SK-N-SH treated with all-trans-retinoic acid at 6 μM for 48 hours (cell line): ENCODE measurements around the gene CLNK.

ENCODE experiments used
- ATAC-seq: fragments of 200-7000 bp; cut with Tn5 transposase; 3 replicates; pipeline ENCODE4 v1.9.1; 2020; ENCODE audit warnings: mild to moderate bottlenecking, moderate library complexity
- ARNTL ChIP-seq: fragments of 450-650 bp; formaldehyde crosslinking; IDR thresholded peaks from 2 replicates; pipeline ENCODE4 v1.5.0; 2020; ENCODE audit warnings: low read depth, mild to moderate bottlenecking, moderate library complexity, borderline replicate concordance
- BACH2 ChIP-seq: fragments of 250-450 bp; sonication (Bioruptor Pico); IDR thresholded peaks from 2 replicates; pipeline ENCODE4 v1.9.0; 2021; ENCODE audit warnings: mild to moderate bottlenecking, borderline replicate concordance
- CSDC2 ChIP-seq: fragments of 250-450 bp; sonication (Bioruptor Pico); IDR thresholded peaks from 2 replicates; pipeline ENCODE4 v1.5.0; 2020; ENCODE audit warnings: mild to moderate bottlenecking, moderate library complexity
- ESRRG ChIP-seq: fragments of 250-450 bp; sonication (Bioruptor Pico); IDR thresholded peaks from 2 replicates; pipeline ENCODE4 v1.6.1; 2021; ENCODE audit warnings: mild to moderate bottlenecking
- GLIS3 ChIP-seq: fragments of 250-450 bp; sonication (Bioruptor Pico); IDR thresholded peaks from 2 replicates; pipeline ENCODE4 v1.5.0; 2020; ENCODE audit warnings: mild to moderate bottlenecking, moderate library complexity
- ISL1 ChIP-seq: fragments of 250-450 bp; sonication (Bioruptor Pico); IDR thresholded peaks from 2 replicates; pipeline ENCODE4 v2.1.2; 2022; ENCODE audit warnings: mild to moderate bottlenecking, moderate library complexity
- OSR1 ChIP-seq: fragments of 250-450 bp; sonication (Bioruptor Pico); IDR thresholded peaks from 2 replicates; pipeline ENCODE4 v1.8.0; 2022; ENCODE audit warnings: moderate library complexity, mild to moderate bottlenecking, inconsistent platforms
- PPARA ChIP-seq: fragments of 250-450 bp; sonication (Bioruptor Pico); IDR thresholded peaks from 2 replicates; pipeline ENCODE4 v1.5.0; 2020; ENCODE audit warnings: mild to moderate bottlenecking, borderline replicate concordance
- RARB ChIP-seq: fragments of 250-450 bp; sonication (Bioruptor Pico); IDR thresholded peaks from 2 replicates; pipeline ENCODE4 v1.8.0; 2021; ENCODE audit warnings: mild to moderate bottlenecking, moderate library complexity
- SNAI2 ChIP-seq: fragments of 250-450 bp; sonication (Bioruptor Pico); IDR thresholded peaks from 2 replicates; pipeline ENCODE4 v1.5.0; 2020; ENCODE audit warnings: mild to moderate bottlenecking, moderate library complexity
- TCF4 ChIP-seq: fragments of 250-450 bp; sonication (Bioruptor Pico); IDR thresholded peaks from 2 replicates; pipeline ENCODE4 v1.8.0; 2021; ENCODE audit warnings: mild to moderate bottlenecking, moderate library complexity, borderline replicate concordance
- TOX ChIP-seq: fragments of 250-450 bp; sonication (Bioruptor Pico); IDR thresholded peaks from 2 replicates; pipeline ENCODE4 v1.8.0; 2021; ENCODE audit warnings: mild to moderate bottlenecking, moderate library complexity, borderline replicate concordance
- ZC3H10 ChIP-seq: fragments of 250-450 bp; sonication (Bioruptor Pico); IDR thresholded peaks from 2 replicates; pipeline ENCODE4 v1.5.1; 2021; ENCODE audit warnings: mild to moderate bottlenecking, moderate library complexity
- ZFP3 ChIP-seq: fragments of 250-450 bp; sonication (Bioruptor Pico); IDR thresholded peaks from 2 replicates; pipeline ENCODE4 v1.5.0; 2020; ENCODE audit warnings: mild to moderate bottlenecking, moderate library complexity
- ZFP30 ChIP-seq: fragments of 450-650 bp; formaldehyde crosslinking; IDR thresholded peaks from 2 replicates; pipeline ENCODE4 v1.5.0; 2022; ENCODE audit warnings: mild to moderate bottlenecking, moderate library complexity
- ZNF70 ChIP-seq: fragments of 450-650 bp; formaldehyde crosslinking; IDR thresholded peaks from 2 replicates; pipeline ENCODE4 v1.5.0; 2020; ENCODE audit warnings: mild to moderate bottlenecking, moderate library complexity
- ZNF8 ChIP-seq: fragments of 450-650 bp; formaldehyde crosslinking; IDR thresholded peaks from 2 replicates; pipeline ENCODE4 v1.5.0; 2020; ENCODE audit warnings: mild to moderate bottlenecking, moderate library complexity
- TF ChIP-seq, protein P1 (sequence below): fragments of 250-450 bp; sonication (Bioruptor Pico); IDR thresholded peaks from 2 replicates; pipeline ENCODE4 v1.5.0; 2020; ENCODE audit warnings: mild to moderate bottlenecking, moderate library complexity
- TF ChIP-seq, protein P2 (sequence below): fragments of 250-450 bp; sonication (Bioruptor Pico); IDR thresholded peaks from 2 replicates; pipeline ENCODE4 v1.5.1; 2020; ENCODE audit warnings: low read depth, mild to moderate bottlenecking, moderate library complexity
- TF ChIP-seq, protein P3 (sequence below): fragments of 250-450 bp; sonication (Bioruptor Pico); IDR thresholded peaks from 2 replicates; pipeline ENCODE4 v1.5.1; 2021; ENCODE audit warnings: mild to moderate bottlenecking, moderate library complexity
- TF ChIP-seq, protein P4 (sequence below): fragments of 250-450 bp; sonication (Bioruptor Pico); IDR thresholded peaks from 2 replicates; pipeline ENCODE4 v1.8.0; 2020; ENCODE audit warnings: mild to moderate bottlenecking, moderate library complexity, borderline replicate concordance
- TF ChIP-seq, protein P5 (sequence below): fragments of 250-450 bp; sonication (Bioruptor Pico); IDR thresholded peaks from 2 replicates; pipeline ENCODE4 v1.8.0; 2021; ENCODE audit warnings: low read depth, mild to moderate bottlenecking, moderate library complexity, borderline replicate concordance

Gene CLNK

DNA sequence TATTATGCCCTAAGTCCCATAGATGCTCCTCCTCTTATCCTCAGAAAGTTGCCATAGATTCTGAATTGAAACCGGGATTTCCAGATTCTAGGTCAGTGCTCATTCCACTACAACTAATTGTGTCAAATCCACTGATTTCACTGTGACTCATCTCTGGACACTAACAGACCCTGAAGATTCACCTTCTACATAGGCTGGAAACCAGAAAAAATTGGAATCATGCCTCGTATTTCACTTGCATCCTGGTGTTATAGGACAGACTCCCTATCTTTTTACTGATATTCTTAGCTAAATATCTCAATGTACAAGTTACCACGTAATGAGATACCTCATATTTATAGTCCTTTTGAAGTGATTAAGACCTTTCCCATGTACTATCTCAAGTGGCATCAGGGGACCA is 36.7 kb downstream of the CLNK start:
- no peak for ATAC-seq
- TF ChIP-seq RARB (no peak), ZNF8 (CRISPR knock-in tag) (no peak), ESRRG (CRISPR knock-in tag) (no peak), ISL1 (CRISPR knock-in tag) (no peak), CSDC2 (CRISPR knock-in tag) (no peak), ZC3H10 (CRISPR knock-in tag) (no peak), TCF4 (CRISPR knock-in tag) (no peak), BACH2 (CRISPR knock-in tag) (no peak), ZFP3 (CRISPR knock-in tag) (no peak), ZFP30 (CRISPR knock-in tag) (no peak), ZNF70 (CRISPR knock-in tag) (no peak), ARNTL (no peak), OSR1 (no peak), TOX (CRISPR knock-in tag) (no peak), SNAI2 (no peak), PPARA (CRISPR knock-in tag) (no peak)
- TF ChIP-seq, protein P1, sequence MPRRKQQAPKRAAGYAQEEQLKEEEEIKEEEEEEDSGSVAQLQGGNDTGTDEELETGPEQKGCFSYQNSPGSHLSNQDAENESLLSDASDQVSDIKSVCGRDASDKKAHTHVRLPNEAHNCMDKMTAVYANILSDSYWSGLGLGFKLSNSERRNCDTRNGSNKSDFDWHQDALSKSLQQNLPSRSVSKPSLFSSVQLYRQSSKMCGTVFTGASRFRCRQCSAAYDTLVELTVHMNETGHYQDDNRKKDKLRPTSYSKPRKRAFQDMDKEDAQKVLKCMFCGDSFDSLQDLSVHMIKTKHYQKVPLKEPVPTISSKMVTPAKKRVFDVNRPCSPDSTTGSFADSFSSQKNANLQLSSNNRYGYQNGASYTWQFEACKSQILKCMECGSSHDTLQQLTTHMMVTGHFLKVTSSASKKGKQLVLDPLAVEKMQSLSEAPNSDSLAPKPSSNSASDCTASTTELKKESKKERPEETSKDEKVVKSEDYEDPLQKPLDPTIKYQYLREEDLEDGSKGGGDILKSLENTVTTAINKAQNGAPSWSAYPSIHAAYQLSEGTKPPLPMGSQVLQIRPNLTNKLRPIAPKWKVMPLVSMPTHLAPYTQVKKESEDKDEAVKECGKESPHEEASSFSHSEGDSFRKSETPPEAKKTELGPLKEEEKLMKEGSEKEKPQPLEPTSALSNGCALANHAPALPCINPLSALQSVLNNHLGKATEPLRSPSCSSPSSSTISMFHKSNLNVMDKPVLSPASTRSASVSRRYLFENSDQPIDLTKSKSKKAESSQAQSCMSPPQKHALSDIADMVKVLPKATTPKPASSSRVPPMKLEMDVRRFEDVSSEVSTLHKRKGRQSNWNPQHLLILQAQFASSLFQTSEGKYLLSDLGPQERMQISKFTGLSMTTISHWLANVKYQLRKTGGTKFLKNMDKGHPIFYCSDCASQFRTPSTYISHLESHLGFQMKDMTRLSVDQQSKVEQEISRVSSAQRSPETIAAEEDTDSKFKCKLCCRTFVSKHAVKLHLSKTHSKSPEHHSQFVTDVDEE (CRISPR knock-in tag): no peak
- TF ChIP-seq, protein P2, sequence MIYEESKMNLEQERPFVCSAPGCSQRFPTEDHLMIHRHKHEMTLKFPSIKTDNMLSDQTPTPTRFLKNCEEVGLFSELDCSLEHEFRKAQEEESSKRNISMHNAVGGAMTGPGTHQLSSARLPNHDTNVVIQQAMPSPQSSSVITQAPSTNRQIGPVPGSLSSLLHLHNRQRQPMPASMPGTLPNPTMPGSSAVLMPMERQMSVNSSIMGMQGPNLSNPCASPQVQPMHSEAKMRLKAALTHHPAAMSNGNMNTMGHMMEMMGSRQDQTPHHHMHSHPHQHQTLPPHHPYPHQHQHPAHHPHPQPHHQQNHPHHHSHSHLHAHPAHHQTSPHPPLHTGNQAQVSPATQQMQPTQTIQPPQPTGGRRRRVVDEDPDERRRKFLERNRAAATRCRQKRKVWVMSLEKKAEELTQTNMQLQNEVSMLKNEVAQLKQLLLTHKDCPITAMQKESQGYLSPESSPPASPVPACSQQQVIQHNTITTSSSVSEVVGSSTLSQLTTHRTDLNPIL (CRISPR knock-in tag): no peak
- TF ChIP-seq, protein P3, sequence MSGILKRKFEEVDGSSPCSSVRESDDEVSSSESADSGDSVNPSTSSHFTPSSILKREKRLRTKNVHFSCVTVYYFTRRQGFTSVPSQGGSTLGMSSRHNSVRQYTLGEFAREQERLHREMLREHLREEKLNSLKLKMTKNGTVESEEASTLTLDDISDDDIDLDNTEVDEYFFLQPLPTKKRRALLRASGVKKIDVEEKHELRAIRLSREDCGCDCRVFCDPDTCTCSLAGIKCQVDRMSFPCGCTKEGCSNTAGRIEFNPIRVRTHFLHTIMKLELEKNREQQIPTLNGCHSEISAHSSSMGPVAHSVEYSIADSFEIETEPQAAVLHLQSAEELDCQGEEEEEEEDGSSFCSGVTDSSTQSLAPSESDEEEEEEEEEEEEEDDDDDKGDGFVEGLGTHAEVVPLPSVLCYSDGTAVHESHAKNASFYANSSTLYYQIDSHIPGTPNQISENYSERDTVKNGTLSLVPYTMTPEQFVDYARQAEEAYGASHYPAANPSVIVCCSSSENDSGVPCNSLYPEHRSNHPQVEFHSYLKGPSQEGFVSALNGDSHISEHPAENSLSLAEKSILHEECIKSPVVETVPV: no peak

DNA sequence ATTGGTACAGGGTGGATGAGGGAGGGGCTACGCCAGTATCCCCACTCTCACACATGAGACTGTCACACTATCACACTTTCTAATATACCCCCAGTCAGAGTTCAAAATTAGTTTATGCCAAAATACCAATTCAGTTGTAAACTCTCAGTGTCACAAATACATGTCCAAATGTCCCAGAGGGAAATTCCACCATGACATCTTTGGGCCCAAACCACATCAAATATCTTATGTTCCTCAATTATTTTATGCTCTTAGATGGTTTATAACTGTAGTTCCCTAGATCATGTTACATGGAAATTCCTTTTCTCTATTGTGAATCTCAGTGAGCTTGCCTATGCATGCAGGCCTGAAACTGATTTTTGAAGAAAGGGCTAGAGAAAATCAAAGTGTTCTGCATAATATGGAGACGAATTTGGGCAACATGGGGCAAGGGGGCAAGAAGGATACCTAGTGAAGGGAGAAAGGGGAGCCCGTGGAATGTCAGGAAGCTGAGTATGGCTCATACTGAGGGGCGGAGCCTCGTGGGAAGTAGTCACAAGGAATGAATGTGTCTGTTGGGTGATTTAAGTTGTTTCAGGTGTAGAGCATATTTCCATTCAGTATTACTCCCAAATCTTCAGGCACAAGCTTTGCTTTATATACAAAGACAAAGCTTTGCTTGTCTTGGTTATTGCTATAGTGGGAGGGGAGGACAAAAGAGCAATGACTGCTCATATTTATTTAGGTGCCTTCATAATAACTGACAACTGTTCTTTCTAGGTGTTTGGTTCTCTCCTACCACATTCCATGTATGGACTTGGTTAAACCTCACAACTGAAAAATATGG is 40.8 kb downstream of the CLNK start:
- ATAC-seq: no peak
- TF ChIP-seq SNAI2: no peak
- TF ChIP-seq, protein P2 (CRISPR knock-in tag): no peak
- TF ChIP-seq, protein P4, sequence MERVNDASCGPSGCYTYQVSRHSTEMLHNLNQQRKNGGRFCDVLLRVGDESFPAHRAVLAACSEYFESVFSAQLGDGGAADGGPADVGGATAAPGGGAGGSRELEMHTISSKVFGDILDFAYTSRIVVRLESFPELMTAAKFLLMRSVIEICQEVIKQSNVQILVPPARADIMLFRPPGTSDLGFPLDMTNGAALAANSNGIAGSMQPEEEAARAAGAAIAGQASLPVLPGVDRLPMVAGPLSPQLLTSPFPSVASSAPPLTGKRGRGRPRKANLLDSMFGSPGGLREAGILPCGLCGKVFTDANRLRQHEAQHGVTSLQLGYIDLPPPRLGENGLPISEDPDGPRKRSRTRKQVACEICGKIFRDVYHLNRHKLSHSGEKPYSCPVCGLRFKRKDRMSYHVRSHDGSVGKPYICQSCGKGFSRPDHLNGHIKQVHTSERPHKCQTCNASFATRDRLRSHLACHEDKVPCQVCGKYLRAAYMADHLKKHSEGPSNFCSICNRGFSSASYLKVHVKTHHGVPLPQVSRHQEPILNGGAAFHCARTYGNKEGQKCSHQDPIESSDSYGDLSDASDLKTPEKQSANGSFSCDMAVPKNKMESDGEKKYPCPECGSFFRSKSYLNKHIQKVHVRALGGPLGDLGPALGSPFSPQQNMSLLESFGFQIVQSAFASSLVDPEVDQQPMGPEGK (CRISPR knock-in tag): no peak
- no peak for TF ChIP-seq OSR1
- TF ChIP-seq RARB: no peak
- no peak for TF ChIP-seq BACH2 (CRISPR knock-in tag)
- TF ChIP-seq ZFP30 (CRISPR knock-in tag): no peak
- no peak for TF ChIP-seq TCF4 (CRISPR knock-in tag)
- TF ChIP-seq GLIS3 (CRISPR knock-in tag): no peak
- no peak for TF ChIP-seq ESRRG (CRISPR knock-in tag)
- no peak for TF ChIP-seq ARNTL
- TF ChIP-seq, protein P3: no peak
- TF ChIP-seq TOX (CRISPR knock-in tag): no peak
- TF ChIP-seq, protein P5, sequence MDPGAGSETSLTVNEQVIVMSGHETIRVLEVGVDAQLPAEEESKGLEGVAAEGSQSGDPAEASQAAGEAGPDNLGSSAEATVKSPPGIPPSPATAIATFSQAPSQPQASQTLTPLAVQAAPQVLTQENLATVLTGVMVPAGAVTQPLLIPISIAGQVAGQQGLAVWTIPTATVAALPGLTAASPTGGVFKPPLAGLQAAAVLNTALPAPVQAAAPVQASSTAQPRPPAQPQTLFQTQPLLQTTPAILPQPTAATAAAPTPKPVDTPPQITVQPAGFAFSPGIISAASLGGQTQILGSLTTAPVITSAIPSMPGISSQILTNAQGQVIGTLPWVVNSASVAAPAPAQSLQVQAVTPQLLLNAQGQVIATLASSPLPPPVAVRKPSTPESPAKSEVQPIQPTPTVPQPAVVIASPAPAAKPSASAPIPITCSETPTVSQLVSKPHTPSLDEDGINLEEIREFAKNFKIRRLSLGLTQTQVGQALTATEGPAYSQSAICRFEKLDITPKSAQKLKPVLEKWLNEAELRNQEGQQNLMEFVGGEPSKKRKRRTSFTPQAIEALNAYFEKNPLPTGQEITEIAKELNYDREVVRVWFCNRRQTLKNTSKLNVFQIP: no peak
- no peak for TF ChIP-seq ZNF8 (CRISPR knock-in tag)
- no peak for TF ChIP-seq ZNF70 (CRISPR knock-in tag)
- TF ChIP-seq, protein P1 (CRISPR knock-in tag): no peak
- no peak for TF ChIP-seq ZC3H10 (CRISPR knock-in tag)
- TF ChIP-seq ISL1 (CRISPR knock-in tag): no peak
